ENCODE data around the gene HOGA1. TPM values are rescaled to one million over a fixed set of nuclear protein-coding genes. Genes with fewer than 3 reads are reported as not detected.

Gene HOGA1
- total RNA-seq, 4 donors from 2014 or later: 0.40 TPM; not detected in 3

DNA sequence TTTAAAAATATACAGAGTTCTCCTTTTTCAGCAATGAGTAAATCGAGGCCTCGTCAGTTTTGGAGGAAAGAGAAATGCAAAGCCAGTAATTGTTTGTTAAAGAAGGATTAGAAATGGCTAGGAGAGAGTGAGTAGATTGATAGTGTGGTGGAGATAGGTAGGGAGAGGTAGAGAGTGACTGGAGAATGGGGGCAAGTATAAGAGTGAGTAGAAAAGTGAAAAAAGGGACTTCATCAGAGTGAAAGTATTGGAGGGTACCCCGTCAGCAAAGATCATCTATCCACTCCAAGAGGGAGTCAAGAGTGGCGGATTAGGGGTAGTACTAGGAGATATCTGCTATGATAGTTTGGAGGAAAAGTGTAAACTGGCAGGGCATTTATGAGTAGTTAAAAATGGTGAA, 20.9 kb upstream of the HOGA1 start:
- TF ChIP-seq, protein P1, sequence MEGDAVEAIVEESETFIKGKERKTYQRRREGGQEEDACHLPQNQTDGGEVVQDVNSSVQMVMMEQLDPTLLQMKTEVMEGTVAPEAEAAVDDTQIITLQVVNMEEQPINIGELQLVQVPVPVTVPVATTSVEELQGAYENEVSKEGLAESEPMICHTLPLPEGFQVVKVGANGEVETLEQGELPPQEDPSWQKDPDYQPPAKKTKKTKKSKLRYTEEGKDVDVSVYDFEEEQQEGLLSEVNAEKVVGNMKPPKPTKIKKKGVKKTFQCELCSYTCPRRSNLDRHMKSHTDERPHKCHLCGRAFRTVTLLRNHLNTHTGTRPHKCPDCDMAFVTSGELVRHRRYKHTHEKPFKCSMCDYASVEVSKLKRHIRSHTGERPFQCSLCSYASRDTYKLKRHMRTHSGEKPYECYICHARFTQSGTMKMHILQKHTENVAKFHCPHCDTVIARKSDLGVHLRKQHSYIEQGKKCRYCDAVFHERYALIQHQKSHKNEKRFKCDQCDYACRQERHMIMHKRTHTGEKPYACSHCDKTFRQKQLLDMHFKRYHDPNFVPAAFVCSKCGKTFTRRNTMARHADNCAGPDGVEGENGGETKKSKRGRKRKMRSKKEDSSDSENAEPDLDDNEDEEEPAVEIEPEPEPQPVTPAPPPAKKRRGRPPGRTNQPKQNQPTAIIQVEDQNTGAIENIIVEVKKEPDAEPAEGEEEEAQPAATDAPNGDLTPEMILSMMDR (IDR thresholded peaks at IDR 0.05): no peak
- no peak for TF ChIP-seq POLR2A (IDR thresholded peaks at IDR 0.05)
- Histone ChIP-seq H3K4me3 (no peak overlapping the region), H3K27me3 (no peaks in the 10 kb centered on the region), H3K36me3 (no peaks in the 10 kb centered on the region), H3K27ac (no peak overlapping the region), H3K9me3 (no peaks in the 10 kb centered on the region), H3K4me1 (no peaks in the 10 kb centered on the region)
- no peak for DNase-seq

DNA sequence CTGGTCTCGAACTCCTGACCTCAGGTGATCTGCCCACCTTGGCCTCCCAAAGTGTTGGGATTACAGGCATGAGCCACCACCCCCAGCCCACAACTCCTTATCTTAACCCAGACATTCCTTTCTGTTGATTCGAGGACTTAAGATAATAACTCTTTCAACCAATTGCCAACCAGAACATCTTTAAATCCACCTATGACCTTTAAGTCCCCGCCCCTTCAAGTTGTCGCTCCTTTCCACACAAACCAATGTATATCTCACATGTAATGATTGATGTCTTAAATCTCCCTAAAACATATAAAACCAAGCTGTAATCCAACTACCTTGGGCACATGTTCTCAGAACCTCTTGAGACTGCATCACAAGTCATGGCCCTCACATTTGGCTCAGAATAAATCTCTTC, 19.4 kb upstream of the HOGA1 start:
- no peak for DNase-seq
- H3K27ac ChIP-seq: no peak overlapping the region
- H3K36me3 ChIP-seq: no peaks in the 10 kb centered on the region
- no peak overlapping the region for H3K4me3 ChIP-seq
- no peak for TF ChIP-seq POLR2A (IDR thresholded peaks at IDR 0.05)
- TF ChIP-seq, protein P1 (IDR thresholded peaks at IDR 0.05): no peak
- H3K27me3 ChIP-seq: no peaks in the 10 kb centered on the region
- H3K4me1 ChIP-seq: no peaks in the 10 kb centered on the region
- no peaks in the 10 kb centered on the region for H3K9me3 ChIP-seq

DNA sequence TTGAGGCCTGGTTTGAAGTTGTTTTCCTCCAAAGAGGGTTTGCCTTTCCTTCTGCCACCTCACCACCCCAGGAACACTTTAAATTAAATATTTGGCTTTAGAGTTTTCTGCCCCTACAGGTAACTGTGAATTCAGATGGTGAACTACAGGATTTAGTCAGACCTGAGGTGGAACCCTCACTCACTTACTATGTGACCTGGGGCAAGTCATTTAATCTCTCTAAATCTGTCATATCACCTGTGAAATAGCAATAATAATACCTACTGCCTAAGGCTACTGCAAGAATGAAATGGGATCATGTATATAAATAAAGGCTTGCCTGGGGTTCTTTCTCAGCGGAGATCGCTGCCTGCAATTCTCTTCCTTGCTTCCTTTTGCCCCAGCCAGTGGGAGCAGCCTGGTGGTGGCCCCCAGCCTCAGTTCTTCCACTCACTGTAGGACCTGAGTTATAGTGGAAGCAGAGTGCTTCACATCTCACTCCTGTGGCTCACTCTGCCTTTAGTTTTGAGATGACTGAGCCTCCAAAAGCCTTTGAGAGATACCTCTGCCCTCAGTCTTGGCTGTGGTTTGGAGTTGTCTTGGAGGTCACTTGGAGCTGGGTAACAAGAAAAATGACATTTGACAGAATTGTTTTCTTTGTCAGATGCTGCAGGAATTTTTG, 17.7 kb upstream of the HOGA1 start:
- TF ChIP-seq, protein P1 (IDR thresholded peaks at IDR 0.05): no peak
- TF ChIP-seq POLR2A (IDR thresholded peaks at IDR 0.05): no peak
- Histone ChIP-seq H3K4me3 (no peak overlapping the region), H3K27me3 (no peaks in the 10 kb centered on the region), H3K4me1 (no peaks in the 10 kb centered on the region), H3K9me3 (no peaks in the 10 kb centered on the region), H3K36me3 (no peaks in the 10 kb centered on the region), H3K27ac (no peak overlapping the region)
- no peak for DNase-seq

DNA sequence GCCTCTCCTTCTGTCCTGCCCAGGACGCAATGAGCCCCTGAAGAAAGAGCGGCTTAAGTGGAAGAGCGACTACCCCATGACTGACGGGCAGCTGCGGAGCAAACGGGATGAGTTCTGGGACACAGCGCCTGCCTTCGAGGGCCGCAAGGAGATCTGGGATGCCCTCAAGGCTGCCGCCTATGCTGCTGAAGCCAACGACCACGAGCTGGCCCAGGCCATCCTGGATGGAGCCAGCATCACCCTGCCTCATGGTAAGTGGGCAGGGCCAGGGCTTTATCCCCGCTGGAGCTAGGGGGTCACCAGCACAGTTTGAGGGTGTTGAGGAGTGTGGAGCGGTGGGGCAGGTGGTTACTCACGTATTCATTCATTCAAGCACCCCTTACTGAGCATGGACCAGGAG, 16.3 kb upstream of the HOGA1 start:
- no peak for DNase-seq
- H3K27me3 ChIP-seq: no peaks in the 10 kb centered on the region
- H3K27ac ChIP-seq: no peak overlapping the region
- peaks cover 0 to 8% (median 0%) of the 10 kb centered on the region in 4 donors for H3K4me1 ChIP-seq
- H3K36me3 ChIP-seq: no peaks in the 10 kb centered on the region
- no peak overlapping the region for H3K4me3 ChIP-seq
- no peaks in the 10 kb centered on the region for H3K9me3 ChIP-seq
- no peak for TF ChIP-seq POLR2A (IDR thresholded peaks at IDR 0.05)
- TF ChIP-seq, protein P1 (IDR thresholded peaks at IDR 0.05): no peak

DNA sequence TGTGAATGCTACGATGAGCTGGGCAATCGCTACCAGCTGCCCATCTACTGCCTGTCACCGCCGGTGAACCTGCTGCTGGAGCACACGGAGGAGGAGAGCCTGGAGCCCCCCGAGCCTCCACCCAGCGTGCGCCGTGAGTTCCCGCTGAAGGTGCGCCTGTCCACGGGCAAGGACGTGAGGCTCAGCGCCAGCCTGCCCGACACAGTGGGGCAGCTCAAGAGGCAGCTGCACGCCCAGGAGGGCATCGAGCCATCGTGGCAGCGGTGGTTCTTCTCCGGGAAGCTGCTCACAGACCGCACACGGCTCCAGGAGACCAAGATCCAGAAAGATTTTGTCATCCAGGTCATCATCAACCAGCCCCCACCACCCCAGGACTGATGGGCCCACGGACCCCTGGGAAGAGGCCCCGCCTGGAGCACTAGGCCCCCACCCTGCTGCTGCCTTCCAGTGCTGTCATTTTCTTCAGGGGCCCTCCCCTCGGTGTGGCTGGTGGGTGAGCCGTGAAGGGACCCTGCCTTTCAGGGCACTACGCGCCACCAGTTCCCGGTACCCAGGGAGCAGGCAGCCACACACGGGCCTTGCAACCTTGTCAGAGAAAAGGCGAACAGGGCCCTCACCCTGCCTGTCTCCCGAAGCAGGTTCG, 13.9 kb upstream of the HOGA1 start:
- no peak for DNase-seq
- no peaks in the 10 kb centered on the region for H3K27me3 ChIP-seq
- TF ChIP-seq, protein P1 (IDR thresholded peaks at IDR 0.05): no peak
- TF ChIP-seq POLR2A (IDR thresholded peaks at IDR 0.05): no peak
- H3K9me3 ChIP-seq: no peaks in the 10 kb centered on the region
- no peak overlapping the region for H3K27ac ChIP-seq
- H3K4me1 ChIP-seq: peaks cover 0 to 8% (median 0%) of the 10 kb centered on the region in 4 donors
- no peak overlapping the region for H3K4me3 ChIP-seq
- H3K36me3 ChIP-seq: no peaks in the 10 kb centered on the region

All from Peyer's patch (tissue), 4 donors.